Spleen (tissue), 7 donors: ENCODE data around the gene NLRC4.

Experiments
- CTCF ChIP-seq, 11 experiments: fragments of 200-600 bp in 7 of 11; fragments of 450-650 bp in 4 of 11; sonication (generic) in 4 of 11; IDR thresholded peaks in 8 of 11; conservative IDR thresholded peaks in 3 of 11; 1 replicate in 7 of 11; 2 replicates in 4 of 11; pipeline versions ENCODE4 v1.4.0 to v1.8.0; 2016 to 2021; ENCODE audit warnings: antibody characterized with exemption in 11 of 11, inconsistent platforms in 4 of 11, mild to moderate bottlenecking in 1 of 11
- POLR2A ChIP-seq, 3 donors: fragments of 450-650 bp; IDR thresholded peaks; one replicate each; pipeline ENCODE4 v1.5.1; 2017; ENCODE audit warnings: antibody characterized with exemption in 3 of 3, mild to moderate bottlenecking in 1 of 3
- POLR2AphosphoS5 ChIP-seq, 3 donors: sonication (generic); formaldehyde crosslinking; IDR thresholded peaks; one replicate each; pipeline ENCODE4 v1.5.1; 2017; ENCODE audit warnings: antibody characterized with exemption in 3 of 3
- donor health status: DM: no; HTN: no; CAD: no; lungs with moderate emphysema.
- donor health status: DM: no; HTN: no; CAD: no.
- donor health status: DM: no; HTN: no; CAD: no.

- TF ChIP-seq CTCF (IDR thresholded peaks at IDR 0.05 in 8 of 11, conservative IDR thresholded peaks at IDR 0.05 in 3 of 11), result no peak
- TF ChIP-seq POLR2A (IDR thresholded peaks at IDR 0.05), result no peak
- TF ChIP-seq POLR2AphosphoS5 (IDR thresholded peaks at IDR 0.05), result no peak
Observed at GRCh38 chr2:32246911-32247310, 17.8 kb downstream of the NLRC4 start.
